Ecto neural progenitor cell (in vitro differentiated cells): ENCODE data around the gene BACH1.
"Not testable (repeated sequence)": the region's sequence is repeated elsewhere in the genome, so short reads cannot be mapped to it uniquely, and the experiment has no call there.

Experiments used
- DNase-seq: peaks from one replicate; pipeline ENCODE4 v3.0.0-alpha.2; 2018; ENCODE audit warnings: low spot score

The BACH1 gene

GRCh38 chr21:29298348-29299045 is at the start of gene BACH1:
Gene BACH1 (plus strand): TSS chr21:29298922. CDS start chr21:29321281, 22,359 bp downstream.
- peak; percentile 95 for DNase-seq

DNA sequence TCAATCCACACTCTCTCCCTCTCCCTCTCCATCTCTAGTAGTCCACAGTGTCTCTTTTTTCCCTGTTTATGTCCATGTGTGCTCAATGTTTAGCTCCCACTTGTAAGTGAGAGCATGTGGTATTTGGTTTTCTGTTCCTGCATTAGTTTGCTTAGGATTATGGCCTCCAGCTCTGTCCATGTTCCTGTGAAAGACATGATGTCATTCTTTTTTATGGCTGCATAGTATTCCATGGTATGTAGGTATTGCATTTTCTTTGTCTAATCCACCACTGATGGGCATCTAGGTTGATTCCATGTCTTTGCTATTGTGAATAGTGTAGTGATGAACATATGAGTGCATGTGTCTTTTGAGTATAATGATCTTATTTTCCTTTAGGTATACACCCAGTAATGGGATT is 49.4 kb upstream of the BACH1 start:
- DNase-seq, result not testable (repeated sequence)

DNA sequence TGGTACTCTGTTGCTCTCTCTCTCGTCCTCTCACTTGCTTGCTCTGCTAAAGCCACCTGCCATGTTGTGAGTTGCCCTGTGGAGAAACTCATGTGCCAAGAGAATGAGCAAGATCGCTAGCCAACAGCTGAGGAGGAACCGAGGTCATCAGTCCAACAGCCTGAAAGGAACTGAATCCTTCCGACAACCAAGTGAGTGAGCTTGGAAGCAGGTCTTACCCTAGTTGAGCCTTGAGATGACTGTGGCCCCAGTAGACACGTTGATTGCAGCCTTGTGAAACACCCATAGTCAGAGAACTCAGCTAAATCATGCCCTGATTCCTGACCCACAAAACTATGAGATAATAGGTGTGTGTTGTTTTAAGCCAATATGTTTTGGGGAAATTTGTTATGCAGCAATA is 48.1 kb upstream of the BACH1 start:
- DNase-seq, result no peak

DNA sequence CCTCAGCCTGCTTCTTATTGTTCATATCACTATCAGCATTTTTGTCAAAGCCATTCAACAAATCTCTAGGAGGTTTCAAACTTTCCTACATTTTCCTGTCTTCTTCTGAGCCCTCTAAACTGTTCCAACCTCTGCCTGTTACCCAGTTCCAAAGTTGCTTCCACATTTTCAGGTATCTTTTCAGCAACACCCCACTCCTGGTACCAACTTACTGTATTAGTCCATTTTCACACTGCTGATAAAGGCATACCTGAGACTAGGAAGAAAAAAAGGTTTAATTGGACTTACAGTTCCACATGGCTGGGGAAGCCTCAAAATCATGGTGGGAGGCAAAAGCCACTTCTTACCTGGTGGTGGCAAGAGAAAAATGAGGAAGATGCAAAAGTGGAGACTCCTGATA is 44.9 kb upstream of the BACH1 start:
- DNase-seq, result not testable (repeated sequence)

DNA sequence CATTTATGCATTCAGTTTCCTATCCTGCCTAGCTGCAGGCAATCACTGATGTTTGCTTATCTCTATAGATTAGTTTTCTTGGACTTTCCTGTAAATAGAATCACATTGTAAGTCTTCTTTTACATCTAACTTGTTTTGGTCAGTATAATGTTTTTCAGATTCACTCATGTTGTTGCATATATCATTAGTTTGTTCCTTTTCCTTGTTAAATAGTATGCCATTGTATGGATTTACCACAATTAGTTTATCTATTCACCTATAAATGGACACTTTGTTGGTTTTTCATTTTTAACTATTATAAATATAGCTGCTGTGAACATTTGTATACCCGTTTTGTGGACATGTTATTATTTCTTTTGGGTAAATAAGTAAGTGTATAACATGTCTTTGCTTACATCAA is 44.2 kb upstream of the BACH1 start:
- DNase-seq, result no peak

DNA sequence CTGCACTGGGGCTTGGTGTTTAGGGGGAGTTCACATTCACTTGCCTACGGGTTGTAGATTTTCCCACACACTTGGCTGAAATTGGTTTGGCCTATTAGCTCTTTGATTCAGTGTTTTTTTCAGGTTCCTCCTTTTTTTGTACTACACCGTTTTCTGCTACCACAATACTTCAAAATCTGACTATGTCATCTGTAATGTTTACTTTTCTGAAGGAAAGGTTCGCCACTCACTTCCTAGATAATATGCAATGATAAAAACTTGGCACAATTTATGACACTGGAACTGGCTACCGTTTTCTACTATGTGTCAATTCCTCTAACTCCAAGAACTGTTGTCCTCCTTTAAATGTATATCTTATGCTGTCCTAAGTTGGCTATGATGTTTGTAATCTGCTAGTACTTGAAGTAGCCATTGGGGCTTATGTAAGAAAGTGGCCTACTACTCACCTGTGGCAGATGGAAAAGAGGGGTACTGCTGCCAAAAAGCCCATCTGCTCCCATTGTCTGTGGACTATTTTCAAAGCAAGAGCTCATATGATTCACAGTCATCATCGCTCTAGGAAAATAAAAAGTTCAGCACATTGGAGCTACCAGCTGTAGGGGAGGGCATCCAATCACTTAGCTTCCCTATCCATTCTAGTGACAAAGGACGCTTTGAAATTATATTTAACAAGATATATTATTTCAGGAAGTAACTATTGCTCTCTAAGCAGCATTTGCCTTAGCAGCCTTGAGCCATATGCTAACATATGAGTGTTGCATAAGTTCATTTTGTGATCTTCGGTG is 42.4 kb upstream of the BACH1 start:
- no peak for DNase-seq

DNA sequence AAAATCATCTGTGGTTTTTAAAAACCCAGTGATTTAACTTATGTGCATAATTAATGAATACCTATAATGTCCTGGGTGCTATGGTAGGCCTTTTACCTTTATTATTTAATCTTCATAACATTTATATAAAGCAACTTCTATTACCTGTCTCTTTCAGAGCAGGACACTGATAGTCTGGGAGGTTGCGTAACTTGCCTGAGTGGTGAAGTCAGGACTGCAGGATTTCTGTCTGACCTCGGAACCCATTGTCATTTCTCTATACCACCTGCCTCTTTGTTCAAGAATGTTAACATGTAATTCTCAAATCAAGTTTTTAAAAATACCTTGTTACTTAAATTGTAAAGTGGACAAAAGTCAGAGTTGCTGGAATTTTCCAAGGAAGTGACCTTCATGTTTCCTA is 41.0 kb upstream of the BACH1 start:
- no peak for DNase-seq

GRCh38 chr21:29258626-29259338 is 39.9 kb upstream of the BACH1 start:
- DNase-seq, result no peak

GRCh38 chr21:29260461-29260860 is 38.3 kb upstream of the BACH1 start:
- DNase-seq, result no peak

DNA sequence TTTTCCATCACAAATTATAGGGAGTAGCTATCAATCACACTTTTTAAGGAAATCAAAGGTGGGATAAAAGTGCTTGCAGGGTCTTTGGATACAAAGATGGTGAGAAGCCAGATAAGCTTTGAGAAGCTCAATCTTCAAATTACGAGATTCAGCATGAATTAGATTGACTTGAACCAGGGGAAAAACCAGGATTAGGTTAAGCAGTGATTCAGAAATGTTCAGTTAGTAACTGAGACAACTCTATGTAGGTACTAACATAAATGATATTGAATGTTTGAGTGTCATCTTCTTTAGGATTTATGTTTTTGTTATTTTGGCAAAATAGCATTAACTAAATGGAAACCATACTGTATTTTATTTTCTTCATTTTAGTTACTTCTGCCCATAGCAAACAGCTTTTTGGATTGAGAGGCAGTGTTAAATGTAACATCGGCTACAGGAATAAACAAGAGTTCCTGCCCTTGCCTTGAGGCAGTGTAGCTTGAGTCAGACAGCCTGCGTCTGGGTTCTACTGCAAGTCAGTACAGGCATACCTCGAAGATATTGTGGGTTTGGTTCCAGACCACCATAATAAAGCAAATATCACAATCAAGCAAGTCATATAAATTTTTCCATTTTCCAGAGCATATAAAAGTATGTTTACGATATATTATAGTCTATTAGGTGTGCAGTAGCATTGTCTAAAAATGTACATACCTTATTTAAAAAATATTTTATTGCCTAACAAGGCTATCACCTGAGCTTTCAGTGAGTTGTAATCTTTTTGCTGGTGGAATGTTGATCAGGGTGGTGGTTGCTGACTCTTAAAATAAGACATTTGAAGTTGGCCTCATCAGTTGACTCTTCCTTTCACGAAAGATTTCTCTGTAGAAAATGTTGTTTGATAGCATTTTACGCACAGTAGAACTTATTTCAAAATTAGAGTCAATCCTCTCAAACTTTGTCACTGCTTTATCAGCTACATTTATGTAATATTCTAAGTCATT is 36.9 kb upstream of the BACH1 start:
- no peak for DNase-seq

- DNase-seq, result no peak
These were observed 34.0 kb upstream of the BACH1 start for GRCh38 chr21:29264721-29265120.

DNA sequence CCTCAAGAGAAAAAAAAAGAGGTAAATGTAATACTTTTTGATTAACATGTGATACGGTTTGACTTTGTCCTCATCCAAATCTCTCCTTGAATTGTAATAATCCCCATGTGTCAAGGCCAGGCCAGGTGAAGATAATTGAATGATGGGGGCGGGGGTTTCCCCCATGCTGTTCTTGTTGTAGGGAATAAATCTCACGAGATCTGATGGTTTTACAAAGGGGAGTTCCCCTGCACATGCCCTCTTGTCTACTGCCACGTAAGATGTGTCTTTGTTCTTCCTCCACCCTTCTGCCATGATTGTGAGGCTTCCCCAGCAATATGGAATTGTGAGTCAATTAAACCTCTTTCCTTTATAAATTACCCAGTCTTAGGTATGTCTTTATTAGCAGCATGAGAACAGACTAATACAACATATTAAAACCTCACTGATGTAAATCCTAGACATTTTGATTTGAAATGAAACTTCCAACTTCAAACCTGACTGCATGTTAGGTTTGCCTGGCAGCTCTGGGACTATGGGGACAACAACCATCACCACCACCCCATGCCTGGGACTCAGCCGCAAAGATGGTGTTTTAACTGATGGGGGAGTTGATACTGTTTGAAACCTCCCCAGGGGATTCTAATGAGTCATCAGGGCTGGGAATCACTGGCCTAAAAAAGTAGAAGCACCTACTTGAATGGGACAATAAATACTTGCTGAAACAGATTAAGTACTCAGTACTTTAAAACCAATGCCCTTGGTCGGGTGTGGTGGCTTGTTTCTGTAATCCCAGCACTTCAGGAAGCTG is 32.8 kb upstream of the BACH1 start:
- no peak for DNase-seq

DNA sequence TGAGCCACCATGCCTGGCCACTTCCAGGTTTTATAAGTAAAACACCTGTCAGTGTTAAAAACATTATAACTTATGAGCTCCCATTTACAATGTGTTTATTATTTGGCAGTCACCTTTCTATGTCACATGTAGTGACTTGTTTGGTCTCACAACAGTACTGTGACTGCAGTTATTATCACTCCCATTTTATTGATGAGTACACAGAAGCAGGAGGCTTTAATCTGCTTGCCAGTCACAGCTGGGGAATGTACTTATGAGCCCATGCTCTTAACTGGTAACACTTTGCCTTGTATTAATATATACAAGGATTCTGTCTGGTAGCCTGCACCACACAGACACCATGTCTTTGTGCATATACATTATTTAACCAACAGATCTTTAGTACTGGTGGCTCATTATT is 31.1 kb upstream of the BACH1 start:
- DNase-seq, result no peak

DNA sequence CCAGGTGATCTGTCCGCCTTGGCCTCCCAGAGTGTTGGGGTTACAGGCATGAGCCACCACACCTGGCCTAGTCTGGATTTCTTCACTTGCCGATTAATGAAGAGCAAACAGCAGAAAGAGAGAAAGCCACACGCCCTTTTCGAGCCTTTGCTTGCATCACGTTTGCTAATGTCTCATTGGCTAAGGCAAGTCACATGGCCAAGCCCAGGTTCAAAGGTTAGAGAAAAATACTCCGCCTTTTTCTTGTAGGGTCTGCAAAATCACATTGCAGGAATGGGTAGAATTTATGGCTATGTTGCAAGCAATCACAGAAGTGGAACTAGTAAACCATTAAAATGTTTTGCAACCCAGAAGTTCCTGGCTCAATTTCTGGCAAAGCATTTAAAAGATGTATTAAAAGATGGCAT is 26.8 kb upstream of the BACH1 start:
- DNase-seq, result no peak

DNA sequence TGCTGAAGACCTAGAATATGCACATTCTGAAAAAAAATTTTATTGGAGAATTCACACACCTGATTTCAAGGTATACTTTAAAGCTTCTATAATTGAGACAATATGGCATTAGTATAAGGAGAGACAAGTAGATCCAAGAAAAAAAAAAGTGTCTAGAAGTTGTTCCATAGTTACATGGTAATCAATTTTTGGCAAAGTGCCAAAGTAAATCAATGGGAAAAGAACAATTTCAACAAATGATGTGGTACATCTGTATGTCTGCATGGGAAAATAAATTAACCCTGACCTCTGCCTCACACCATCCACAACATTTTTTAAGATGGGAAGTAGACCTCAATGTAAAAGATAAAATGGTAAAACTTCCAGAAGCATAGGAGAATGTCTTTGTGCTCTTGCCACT is 21.3 kb upstream of the BACH1 start:
- no peak for DNase-seq

DNA sequence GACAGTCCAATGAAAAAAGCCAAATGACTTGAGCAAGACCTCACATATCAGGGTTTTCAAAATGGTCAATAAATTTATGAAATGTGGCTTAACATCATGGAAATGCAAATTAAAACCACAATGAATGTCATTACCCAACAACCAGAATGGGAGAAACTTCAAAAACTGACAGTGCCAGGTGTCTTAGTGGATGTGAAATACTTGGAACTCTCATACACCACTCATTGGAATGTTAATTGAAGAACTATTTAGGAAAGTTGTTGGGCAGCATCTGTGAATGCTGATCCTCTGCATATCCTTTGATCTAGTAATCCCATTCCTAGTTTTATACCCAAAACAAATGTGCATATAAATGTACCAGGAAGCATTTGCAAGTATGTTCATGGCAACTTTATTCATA is 19.2 kb upstream of the BACH1 start:
- no peak for DNase-seq

- not testable (repeated sequence) for DNase-seq
These were observed 16.9 kb upstream of the BACH1 start for GRCh38 chr21:29281801-29282200.

GRCh38 chr21:29287383-29287782 is 11.3 kb upstream of the BACH1 start:
- no peak for DNase-seq

GRCh38 chr21:29288239-29288638 is 10.5 kb upstream of the BACH1 start:
- no peak for DNase-seq

- no peak for DNase-seq
These were observed 9.4 kb upstream of the BACH1 start for GRCh38 chr21:29289317-29289716.

GRCh38 chr21:29290240-29290639 is 8.5 kb upstream of the BACH1 start:
- DNase-seq, result no peak
